HL-60 (cell line): ENCODE measurements around the gene CAPSL.

ENCODE experiments used
- DNase-seq, 2 experiments: peaks; one replicate each; pipeline ENCODE4 v3.0.0-alpha.2; 2010 to 2020; ENCODE audit warnings: low read depth in 1 of 2, low spot score in 1 of 2
- H3K27ac ChIP-seq: fragments of 250-450 bp; sonication (Bioruptor Pico); replicated peaks from 2 replicates; pipeline ENCODE4 v1.5.1; 2020; ENCODE audit warnings: mild to moderate bottlenecking, moderate library complexity
- H3K27me3 ChIP-seq: fragments of 250-450 bp; sonication (Bioruptor Pico); 2 replicates; pipeline ENCODE4 v1.5.1; 2021; ENCODE audit warnings: mild to moderate bottlenecking, moderate library complexity; ENCODE audit not compliant: insufficient read depth, poor library complexity, severe bottlenecking
- H3K4me3 ChIP-seq: replicated peaks from 2 replicates; pipeline ENCODE4 v1.5.1; 2011; ENCODE audit warnings: mild to moderate bottlenecking, control low read depth, low read length; ENCODE audit not compliant: insufficient read depth
- GABPA ChIP-seq: IDR thresholded peaks from 2 replicates; pipeline ENCODE4 v1.6.1; 2012; ENCODE audit warnings: low read depth
- POLR2AphosphoS5 ChIP-seq: IDR thresholded peaks from 2 replicates; pipeline ENCODE4 v1.6.1; 2012; ENCODE audit warnings: low read depth
- SPI1 ChIP-seq: IDR thresholded peaks from 2 replicates; pipeline ENCODE4 v1.6.1; 2012; ENCODE audit warnings: low read depth, mild to moderate bottlenecking, borderline replicate concordance
- TF ChIP-seq, protein P1 (sequence below): IDR thresholded peaks from 2 replicates; pipeline ENCODE4 v1.6.1; 2012; ENCODE audit warnings: low read depth; ENCODE audit not compliant: insufficient replicate concordance
- TF ChIP-seq, protein P2 (sequence below): IDR thresholded peaks from one replicate; pipeline ENCODE4 v1.5.1; 2011; ENCODE audit warnings: low read length, control low read depth, inconsistent platforms; ENCODE audit not compliant: insufficient read depth

CAPSL gene

DNA sequence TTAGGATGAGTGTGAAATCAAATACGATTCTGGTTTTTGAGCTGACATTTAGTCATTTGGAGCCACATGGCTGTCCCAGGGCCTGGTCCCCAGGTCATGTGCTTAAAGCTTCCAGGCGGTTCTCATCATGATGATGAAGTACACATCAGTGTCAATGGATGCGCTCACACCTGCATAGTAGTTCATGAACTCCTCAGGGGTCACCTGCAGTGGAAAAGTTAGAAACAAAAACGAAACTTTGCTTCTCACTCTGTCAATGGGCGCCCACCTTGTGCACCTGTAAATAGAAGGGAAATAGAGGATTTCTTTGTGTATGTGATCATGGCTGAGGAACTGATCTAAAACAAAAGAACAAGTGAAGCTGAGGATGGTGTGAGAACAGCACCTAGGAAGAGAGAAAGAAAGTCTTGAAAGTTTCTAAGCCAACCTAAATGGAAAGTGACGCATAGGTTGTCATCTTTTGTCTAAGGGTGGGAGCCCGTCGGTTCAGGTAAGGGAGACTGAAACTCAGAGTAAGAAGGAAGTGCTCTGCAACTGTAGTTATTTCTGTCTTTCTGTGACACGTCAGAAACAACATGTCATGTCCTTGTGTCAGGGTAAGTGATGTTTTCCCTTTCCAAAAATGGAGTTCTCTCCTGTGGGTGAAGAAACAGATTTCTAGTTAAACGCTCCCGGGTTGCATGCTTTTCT is 33.8 kb downstream of the CAPSL start:
- no peaks in the 10 kb centered on the region for H3K27me3 ChIP-seq
- H3K4me3 ChIP-seq: no peak overlapping the region
- no peak for DNase-seq
- TF ChIP-seq, protein P1, sequence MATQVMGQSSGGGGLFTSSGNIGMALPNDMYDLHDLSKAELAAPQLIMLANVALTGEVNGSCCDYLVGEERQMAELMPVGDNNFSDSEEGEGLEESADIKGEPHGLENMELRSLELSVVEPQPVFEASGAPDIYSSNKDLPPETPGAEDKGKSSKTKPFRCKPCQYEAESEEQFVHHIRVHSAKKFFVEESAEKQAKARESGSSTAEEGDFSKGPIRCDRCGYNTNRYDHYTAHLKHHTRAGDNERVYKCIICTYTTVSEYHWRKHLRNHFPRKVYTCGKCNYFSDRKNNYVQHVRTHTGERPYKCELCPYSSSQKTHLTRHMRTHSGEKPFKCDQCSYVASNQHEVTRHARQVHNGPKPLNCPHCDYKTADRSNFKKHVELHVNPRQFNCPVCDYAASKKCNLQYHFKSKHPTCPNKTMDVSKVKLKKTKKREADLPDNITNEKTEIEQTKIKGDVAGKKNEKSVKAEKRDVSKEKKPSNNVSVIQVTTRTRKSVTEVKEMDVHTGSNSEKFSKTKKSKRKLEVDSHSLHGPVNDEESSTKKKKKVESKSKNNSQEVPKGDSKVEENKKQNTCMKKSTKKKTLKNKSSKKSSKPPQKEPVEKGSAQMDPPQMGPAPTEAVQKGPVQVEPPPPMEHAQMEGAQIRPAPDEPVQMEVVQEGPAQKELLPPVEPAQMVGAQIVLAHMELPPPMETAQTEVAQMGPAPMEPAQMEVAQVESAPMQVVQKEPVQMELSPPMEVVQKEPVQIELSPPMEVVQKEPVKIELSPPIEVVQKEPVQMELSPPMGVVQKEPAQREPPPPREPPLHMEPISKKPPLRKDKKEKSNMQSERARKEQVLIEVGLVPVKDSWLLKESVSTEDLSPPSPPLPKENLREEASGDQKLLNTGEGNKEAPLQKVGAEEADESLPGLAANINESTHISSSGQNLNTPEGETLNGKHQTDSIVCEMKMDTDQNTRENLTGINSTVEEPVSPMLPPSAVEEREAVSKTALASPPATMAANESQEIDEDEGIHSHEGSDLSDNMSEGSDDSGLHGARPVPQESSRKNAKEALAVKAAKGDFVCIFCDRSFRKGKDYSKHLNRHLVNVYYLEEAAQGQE: no peak
- no peak for TF ChIP-seq GABPA
- TF ChIP-seq, protein P2, sequence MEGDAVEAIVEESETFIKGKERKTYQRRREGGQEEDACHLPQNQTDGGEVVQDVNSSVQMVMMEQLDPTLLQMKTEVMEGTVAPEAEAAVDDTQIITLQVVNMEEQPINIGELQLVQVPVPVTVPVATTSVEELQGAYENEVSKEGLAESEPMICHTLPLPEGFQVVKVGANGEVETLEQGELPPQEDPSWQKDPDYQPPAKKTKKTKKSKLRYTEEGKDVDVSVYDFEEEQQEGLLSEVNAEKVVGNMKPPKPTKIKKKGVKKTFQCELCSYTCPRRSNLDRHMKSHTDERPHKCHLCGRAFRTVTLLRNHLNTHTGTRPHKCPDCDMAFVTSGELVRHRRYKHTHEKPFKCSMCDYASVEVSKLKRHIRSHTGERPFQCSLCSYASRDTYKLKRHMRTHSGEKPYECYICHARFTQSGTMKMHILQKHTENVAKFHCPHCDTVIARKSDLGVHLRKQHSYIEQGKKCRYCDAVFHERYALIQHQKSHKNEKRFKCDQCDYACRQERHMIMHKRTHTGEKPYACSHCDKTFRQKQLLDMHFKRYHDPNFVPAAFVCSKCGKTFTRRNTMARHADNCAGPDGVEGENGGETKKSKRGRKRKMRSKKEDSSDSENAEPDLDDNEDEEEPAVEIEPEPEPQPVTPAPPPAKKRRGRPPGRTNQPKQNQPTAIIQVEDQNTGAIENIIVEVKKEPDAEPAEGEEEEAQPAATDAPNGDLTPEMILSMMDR: no peak
- H3K27ac ChIP-seq: no peak overlapping the region

DNA sequence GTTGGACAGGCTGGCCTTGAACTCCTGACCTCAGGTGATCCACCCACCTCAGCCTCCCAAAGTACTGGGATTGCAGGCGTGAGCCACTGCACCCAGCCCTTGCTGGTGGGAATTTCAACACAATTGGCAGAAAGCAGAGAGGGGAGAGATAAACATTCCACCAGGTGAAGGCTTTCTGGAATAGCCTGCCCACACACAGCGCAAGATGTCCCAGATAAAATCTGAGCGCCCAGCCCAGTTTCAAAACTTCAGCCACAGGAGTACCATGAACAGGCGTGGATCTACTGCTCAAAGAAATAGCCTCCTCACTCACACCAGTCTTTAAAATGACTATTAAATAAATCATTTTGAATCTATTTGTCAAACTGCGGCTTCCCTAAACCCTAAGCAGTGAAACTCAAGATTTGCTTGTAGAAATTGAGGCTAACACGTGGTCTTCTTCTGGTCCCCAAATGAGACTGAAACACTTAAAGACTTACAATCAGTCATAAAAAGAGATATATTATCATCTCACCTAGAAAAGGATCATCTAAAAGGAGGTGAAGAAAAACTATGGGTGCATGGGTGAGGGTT is 34.7 kb downstream of the CAPSL start:
- DNase-seq: no peak
- no peak for TF ChIP-seq GABPA
- TF ChIP-seq SPI1: no peak
- TF ChIP-seq, protein P2: no peak
- TF ChIP-seq, protein P1: no peak
- no peak for TF ChIP-seq POLR2AphosphoS5
- H3K4me3 ChIP-seq: no peak overlapping the region
- no peak overlapping the region for H3K27ac ChIP-seq
- H3K27me3 ChIP-seq: no peaks in the 10 kb centered on the region

DNA sequence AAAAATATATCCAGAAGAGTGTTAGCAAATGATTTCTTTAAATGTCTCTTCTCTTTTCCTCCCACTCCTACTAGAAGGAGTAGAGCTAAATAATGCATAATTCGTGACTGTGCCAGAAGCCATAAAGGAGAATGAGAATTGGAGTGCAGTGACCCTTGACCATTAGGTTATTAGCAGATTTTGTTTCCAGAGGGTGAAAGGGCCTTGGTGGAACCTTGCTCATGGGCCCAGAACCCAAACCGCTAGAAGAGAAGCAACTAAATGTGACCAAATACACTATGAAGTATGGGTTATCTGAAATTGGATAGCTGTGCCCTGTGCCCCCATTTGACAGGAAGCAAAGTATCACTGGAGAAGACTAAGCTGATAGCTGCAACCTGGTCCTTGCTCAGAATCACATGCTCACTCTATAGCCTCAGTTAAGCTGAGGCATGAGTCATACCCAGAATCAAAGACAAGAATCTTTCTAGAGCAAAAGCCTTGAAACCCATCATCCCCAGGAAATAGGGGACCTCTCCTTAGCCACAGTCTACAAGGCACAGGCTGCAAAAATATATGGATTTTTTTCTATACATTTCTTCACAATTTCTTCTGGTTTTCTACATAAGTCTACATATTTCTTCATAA is 36.3 kb downstream of the CAPSL start:
- no peak overlapping the region for H3K4me3 ChIP-seq
- TF ChIP-seq, protein P2: no peak
- TF ChIP-seq GABPA: no peak
- TF ChIP-seq SPI1: no peak
- TF ChIP-seq, protein P1: no peak
- TF ChIP-seq POLR2AphosphoS5: no peak
- H3K27ac ChIP-seq: no peak overlapping the region
- no peak for DNase-seq
- H3K27me3 ChIP-seq: no peaks in the 10 kb centered on the region
